Measurements from ENCODE around the gene FAM83C. TPM values are rescaled to one million over a fixed set of nuclear protein-coding genes. Genes with fewer than 3 reads are reported as not detected.

The FAM83C gene
- under 1 TPM in 2 of 4 donors, not detected in 2; 0.04 to 0.06 TPM for polyA plus RNA-seq (ENCODE audit: insufficient read length in 4 of 4)

GRCh38 chr20:35291654-35292503 lies at the start of gene FAM83C:
Gene FAM83C (minus strand): TSS chr20:35292425. CDS start chr20:35292304, 121 bp downstream.
- no peak for DNase-seq (ENCODE audit: low read depth in 4 of 4, low spot score in 2 of 4)

GRCh38 chr20:35341366-35342028 lies 49.3 kb upstream of the FAM83C start:
- no peak for DNase-seq (ENCODE audit: low read depth in 4 of 4, low spot score in 2 of 4)

GRCh38 chr20:35340436-35340835 lies 48.2 kb upstream of the FAM83C start:
- no peak for DNase-seq (ENCODE audit: low read depth in 4 of 4, low spot score in 2 of 4)

GRCh38 chr20:35339636-35340035 lies 47.4 kb upstream of the FAM83C start:
- no peak for DNase-seq (ENCODE audit: low read depth in 4 of 4, low spot score in 2 of 4)

- DNase-seq (ENCODE audit: low read depth in 4 of 4, low spot score in 2 of 4) = no peak
Observed at GRCh38 chr20:35339007-35339406, 46.8 kb upstream of the FAM83C start.

GRCh38 chr20:35334311-35335101 lies 42.3 kb upstream of the FAM83C start:
- DNase-seq (ENCODE audit: low read depth in 4 of 4, low spot score in 2 of 4) = no peak

GRCh38 chr20:35333606-35334005 lies 41.4 kb upstream of the FAM83C start:
- no peak for DNase-seq (ENCODE audit: low read depth in 4 of 4, low spot score in 2 of 4)

- DNase-seq (ENCODE audit: low read depth in 4 of 4, low spot score in 2 of 4) = no peak
Observed at GRCh38 chr20:35332540-35333200, 40.4 kb upstream of the FAM83C start.

- no peak for DNase-seq (ENCODE audit: low read depth in 4 of 4, low spot score in 2 of 4)
Observed at GRCh38 chr20:35329435-35330139, 37.4 kb upstream of the FAM83C start.

- no peak for DNase-seq (ENCODE audit: low read depth in 4 of 4, low spot score in 2 of 4)
Observed at GRCh38 chr20:35328689-35329088, 36.5 kb upstream of the FAM83C start.

- DNase-seq (ENCODE audit: low read depth in 4 of 4, low spot score in 2 of 4) = no peak
Observed at GRCh38 chr20:35328095-35328685, 36.0 kb upstream of the FAM83C start.

GRCh38 chr20:35327074-35327976 lies 35.1 kb upstream of the FAM83C start:
- no peak for DNase-seq (ENCODE audit: low read depth in 4 of 4, low spot score in 2 of 4)

GRCh38 chr20:35326740-35327073 lies 34.5 kb upstream of the FAM83C start:
- DNase-seq (ENCODE audit: low read depth in 4 of 4, low spot score in 2 of 4) = no peak

- no peak for DNase-seq (ENCODE audit: low read depth in 4 of 4, low spot score in 2 of 4)
Observed at GRCh38 chr20:35326021-35326739, 34.0 kb upstream of the FAM83C start.

GRCh38 chr20:35325401-35325800 lies 33.2 kb upstream of the FAM83C start:
- DNase-seq (ENCODE audit: low read depth in 4 of 4, low spot score in 2 of 4) = no peak

GRCh38 chr20:35320396-35321126 lies 28.3 kb upstream of the FAM83C start:
- no peak for DNase-seq (ENCODE audit: low read depth in 4 of 4, low spot score in 2 of 4)

- DNase-seq (ENCODE audit: low read depth in 4 of 4, low spot score in 2 of 4) = no peak
Observed at GRCh38 chr20:35319871-35320197, 27.6 kb upstream of the FAM83C start.

Measured in left renal cortex interstitium (tissue), 4 donors.